Thyroid gland (tissue), 4 donors: ENCODE data around the gene RO60. TPM values are rescaled to one million over a fixed set of nuclear protein-coding genes. Genes with fewer than 3 reads are reported as not detected.
"Not testable (repeated sequence)": the region's sequence is repeated elsewhere in the genome, so short reads cannot be mapped to it uniquely, and the experiment has no call there.

ENCODE experiments used
- DNase-seq, 2 donors: peaks; one replicate each; pipeline ENCODE4 v3.0.0-alpha.2; 2019
- H3K27ac ChIP-seq, 3 donors: fragments of 200-600 bp; sonication (generic); 1 replicate in 2 of 3; 2 replicates in 1 of 3; pipeline ENCODE4 v1.5.1; 2016 to 2019; ENCODE audit warnings: mild to moderate bottlenecking in 1 of 3, moderate library complexity in 1 of 3
- H3K27me3 ChIP-seq: fragments of 200-600 bp; sonication (generic); one replicate; pipeline ENCODE4 v1.5.1; 2019
- H3K36me3 ChIP-seq, 2 donors: fragments of 200-600 bp; sonication (generic); one replicate each; pipeline ENCODE4 v1.5.1; 2016 to 2019
- H3K4me1 ChIP-seq, 2 donors: fragments of 200-600 bp; sonication (generic); one replicate each; pipeline ENCODE4 v1.5.1; 2017 to 2019
- H3K4me3 ChIP-seq, 3 donors: fragments of 200-600 bp; sonication (generic); replicated peaks in 1 of 3; 1 replicate in 2 of 3; 2 replicates in 1 of 3; pipeline ENCODE4 v1.5.1; 2016; ENCODE audit warnings: mild to moderate bottlenecking in 1 of 3
- H3K9me3 ChIP-seq: fragments of 200-600 bp; sonication (generic); one replicate; pipeline ENCODE4 v1.5.1; 2017
- CTCF ChIP-seq, 6 experiments: fragments of 200-600 bp in 3 of 6; fragments of 450-650 bp in 3 of 6; sonication (generic) in 3 of 6; IDR thresholded peaks; one replicate each; pipeline ENCODE4 v1.5.1; 2016 to 2019; ENCODE audit warnings: antibody characterized with exemption in 6 of 6, mild to moderate bottlenecking in 2 of 6, inconsistent platforms in 1 of 6, moderate library complexity in 1 of 6
- POLR2A ChIP-seq, 2 donors: fragments of 450-650 bp; IDR thresholded peaks; one replicate each; pipeline ENCODE4 v1.6.1; 2017; ENCODE audit warnings: antibody characterized with exemption in 2 of 2, mild to moderate bottlenecking in 2 of 2, moderate library complexity in 1 of 2
- WGBS, 2 donors: methylation state at CpG; one replicate each; pipeline ENCODE4 v1.1.5; 2017; 5-methylcytosine and 5-hydroxymethylcytosine counted together
- intact Hi-C: fragments of 100-400 bp; cut with DNase I; formaldehyde crosslinking; loops from one replicate; pipeline ENCODE4 v1.15.1; 2023
- total RNA-seq, 4 donors: library from RNA; depleted of rRNA; stranded (reverse); fragments of >200 nt; gene quantifications; one replicate each; pipeline ENCODE4 v1.2.3, GENCODE V29; 2016

RO60 gene
- total RNA-seq, 4 donors from 2014 or later = 90.1 to 129 (median 102) TPM

GRCh38 chr1:193033610-193034009 is 25.8 kb upstream of the RO60 start:
- Histone ChIP-seq H3K27ac (no peak overlapping the region), H3K27me3 (no peaks in the 10 kb centered on the region), H3K4me1 (no peaks in the 10 kb centered on the region), H3K4me3 (no peak overlapping the region), H3K36me3 (no peaks in the 10 kb centered on the region), H3K9me3 (no peaks in the 10 kb centered on the region)
- intact Hi-C loops = no loop called here
- no peak for DNase-seq
- no peak for TF ChIP-seq POLR2A (IDR thresholded peaks at IDR 0.05)
- TF ChIP-seq CTCF (IDR thresholded peaks at IDR 0.05) = no peak

DNA sequence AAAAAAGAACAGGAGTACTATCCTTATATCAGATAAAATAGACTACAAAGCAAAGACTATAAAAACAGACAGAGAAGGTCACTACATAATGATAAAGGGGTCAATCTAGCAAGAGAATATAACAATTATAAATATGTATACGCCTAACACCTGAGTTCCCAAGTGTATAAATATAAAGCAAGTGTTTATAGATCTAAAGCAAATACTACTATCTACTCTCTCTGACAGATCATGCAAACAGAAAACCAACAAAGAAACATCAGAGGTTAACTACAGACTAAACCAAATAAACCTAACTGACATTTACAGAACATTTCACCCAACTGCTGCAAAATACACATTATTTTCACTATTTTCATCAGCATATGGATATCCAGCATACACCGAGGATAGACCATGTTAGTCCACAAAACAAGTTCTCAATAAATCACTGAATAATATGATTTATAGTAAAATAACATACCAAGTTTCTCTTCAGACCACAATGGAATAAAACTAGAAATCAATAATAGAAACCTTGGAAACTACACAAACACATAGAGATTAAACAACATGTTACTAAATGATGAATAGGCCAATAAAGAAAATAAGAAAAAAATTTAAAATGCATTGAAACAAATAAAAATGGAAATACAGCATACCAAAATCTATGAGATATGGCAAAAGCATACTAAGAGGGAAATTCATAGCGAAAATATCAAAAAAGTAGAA is 22.9 kb upstream of the RO60 start:
- H3K4me3 ChIP-seq = no peak overlapping the region
- no peak overlapping the region for H3K27ac ChIP-seq
- intact Hi-C loops = no loop called here
- 97 to 98% methylated on average over 3 of the region's 3 CpGs for WGBS, 2 donors
- TF ChIP-seq POLR2A (IDR thresholded peaks at IDR 0.05) (no peak), CTCF (IDR thresholded peaks at IDR 0.05) (no peak)
- H3K27me3 ChIP-seq = no peaks in the 10 kb centered on the region
- DNase-seq = no peak
- H3K4me1 ChIP-seq = no peaks in the 10 kb centered on the region
- H3K9me3 ChIP-seq = no peaks in the 10 kb centered on the region
- H3K36me3 ChIP-seq = no peaks in the 10 kb centered on the region

GRCh38 chr1:193040011-193040410 is 19.4 kb upstream of the RO60 start:
- Histone ChIP-seq H3K9me3 (no peaks in the 10 kb centered on the region), H3K27me3 (no peaks in the 10 kb centered on the region), H3K4me1 (no peaks in the 10 kb centered on the region), H3K4me3 (no peak overlapping the region), H3K27ac (no peak overlapping the region), H3K36me3 (no peaks in the 10 kb centered on the region)
- DNase-seq = no peak
- WGBS, 2 donors = 89 to 90% methylated on average over 3 of the region's 3 CpGs
- intact Hi-C loops = no loop called here
- TF ChIP-seq CTCF (IDR thresholded peaks at IDR 0.05) (no peak), POLR2A (IDR thresholded peaks at IDR 0.05) (no peak)

DNA sequence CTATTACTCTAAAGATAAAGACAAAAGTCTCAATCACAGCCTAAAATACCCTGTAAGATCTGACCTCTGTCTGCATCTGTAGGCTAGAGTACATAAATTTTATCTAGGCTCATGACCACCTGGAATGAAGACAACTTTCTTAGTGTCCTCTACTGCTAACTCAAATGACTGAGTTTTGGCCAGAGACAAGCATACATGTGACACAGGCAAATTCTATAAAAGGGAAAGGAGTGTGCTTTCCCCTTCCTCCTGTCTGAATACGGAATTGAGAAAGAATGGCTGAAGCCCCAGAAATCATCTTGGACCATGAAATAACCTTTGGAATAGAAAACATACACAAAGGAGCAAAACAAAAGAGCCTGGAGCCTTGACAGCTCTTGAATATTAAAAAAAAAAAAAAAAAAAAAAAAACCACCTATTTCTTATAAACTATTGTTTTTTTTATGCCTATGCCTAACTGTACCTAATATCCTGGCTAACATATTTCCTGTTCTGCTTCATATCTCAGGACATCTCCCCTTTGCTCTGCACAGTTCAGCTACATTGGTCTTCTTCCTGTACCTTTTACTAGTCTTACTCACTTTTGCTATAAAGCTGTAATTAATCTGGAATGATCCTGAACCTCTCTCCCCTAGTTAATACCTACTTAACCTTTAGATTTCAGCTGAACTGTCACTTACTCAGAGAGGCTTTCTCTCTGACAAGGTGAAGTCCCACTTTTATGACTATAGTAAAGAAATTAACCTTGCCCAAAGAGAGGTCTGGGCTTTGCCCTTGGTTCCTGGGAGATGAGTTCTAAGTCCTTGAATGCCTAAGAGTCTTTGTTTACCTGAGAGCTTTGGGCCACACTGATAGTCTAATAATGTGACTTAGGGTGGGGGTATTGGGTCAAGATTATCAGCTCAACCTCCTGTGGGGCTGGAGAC is 16.4 kb upstream of the RO60 start:
- H3K4me3 ChIP-seq = no peak overlapping the region
- H3K27me3 ChIP-seq = no peaks in the 10 kb centered on the region
- no peaks in the 10 kb centered on the region for H3K4me1 ChIP-seq
- intact Hi-C loops = no loop called here
- 83 to 95% methylated on average over 1 of the region's 1 CpG for WGBS, 2 donors
- no peak overlapping the region for H3K27ac ChIP-seq
- H3K9me3 ChIP-seq = no peaks in the 10 kb centered on the region
- no peak for DNase-seq
- TF ChIP-seq CTCF (IDR thresholded peaks at IDR 0.05) = no peak
- TF ChIP-seq POLR2A (IDR thresholded peaks at IDR 0.05) = no peak
- H3K36me3 ChIP-seq = no peaks in the 10 kb centered on the region

GRCh38 chr1:193048913-193049312 is 10.5 kb upstream of the RO60 start:
- H3K4me1 ChIP-seq, H3K4me3 ChIP-seq, H3K27ac ChIP-seq, H3K27me3 ChIP-seq, DNase-seq, H3K9me3 ChIP-seq, intact Hi-C loops: not testable (repeated sequence)
- peaks cover 8 to 11% of the 10 kb centered on the region in 2 donors for H3K36me3 ChIP-seq
- 93 to 96% methylated on average over 5 of the region's 5 CpGs for WGBS, 2 donors
